Measurements from ENCODE around the gene SLC46A2. TPM values are rescaled to one million over a fixed set of nuclear protein-coding genes. Genes with fewer than 3 reads are reported as not detected.

Gene SLC46A2
- total and polyA plus RNA-seq, 2 donors (not counting 1 experiment from before 2014, with no cell fraction given): 0.18 TPM; not detected in 1

- no peak overlapping the region for H3K27ac ChIP-seq (ENCODE audit: low read length in 2 of 2)
Observed at GRCh38 chr9:112846528-112847488, 43.9 kb downstream of the SLC46A2 start.

More at GRCh38 chr9:112846528-112847488, 43.9 kb downstream of the SLC46A2 start:
- no peak for TF ChIP-seq CTCF (IDR thresholded peaks at IDR 0.05)
- TF ChIP-seq EZH2 (IDR thresholded peaks at IDR 0.05; ENCODE audit: borderline replicate concordance, insufficient read depth, low read depth, low read length, poor library complexity, severe bottlenecking): no peak
- intact Hi-C loops (cut with micrococcal nuclease): loop anchor here (10.0 kb wide), 1 partner anchor 808 kb away; no protein-coding TSS in a partner anchor
- WGBS (ENCODE audit: insufficient coverage): 100% methylated on average over 7 of the region's 14 CpGs
- H3K4me1 ChIP-seq (ENCODE audit: control insufficient read depth in 2 of 2, insufficient read depth in 2 of 2, low read length in 2 of 2): peaks cover 7 to 8% of the 10 kb centered on the region in 2 donors
- H3K9me3 Mint-ChIP-seq (ENCODE audit: insufficient read depth): no peaks in the 10 kb centered on the region
- ChIA-PET CTCF (interaction anchor here (0.9 to 2.8 kb wide), 8 partner anchors 8 to 363 kb away, joined by 3 to 62 read pairs (median 7); no protein-coding TSS in a partner anchor), POLR2A (no interaction called here)
- H4K20me1 ChIP-seq (ENCODE audit: control insufficient read depth, insufficient read depth, low read length, poor library complexity, severe bottlenecking): no peaks in the 10 kb centered on the region
- DNase-seq: no peak
- no peak for ATAC-seq (ENCODE audit: low read depth)
- no peak overlapping the region for H3K4me3 Mint-ChIP-seq
- H3K79me2 ChIP-seq (ENCODE audit: control insufficient read depth, insufficient read depth, low read length): no peaks in the 10 kb centered on the region
- H2AFZ ChIP-seq (ENCODE audit: insufficient read depth, low read depth, low read length, poor library complexity, severe bottlenecking): no peak overlapping the region
- H3K9ac ChIP-seq (ENCODE audit: low read length): no peak overlapping the region
- H3K27me3 ChIP-seq (replicated peaks in 1 of 4; ENCODE audit: control extremely low read depth in 1 of 4, control insufficient read depth in 3 of 4, insufficient read depth in 4 of 4, low read length in 3 of 4): no peaks in the 10 kb centered on the region
- H3K9me3 ChIP-seq (ENCODE audit: control extremely low read depth in 1 of 3, control insufficient read depth in 2 of 3, insufficient read depth in 1 of 3, low read length in 2 of 3): no peaks in the 10 kb centered on the region
- H3K4me3 ChIP-seq (ENCODE audit: control extremely low read depth in 1 of 5, extremely low read depth in 1 of 5, insufficient read depth in 1 of 5, low read depth in 2 of 5, low read length in 4 of 5): no peak overlapping the region
- H3K27me3 Mint-ChIP-seq: no peaks in the 10 kb centered on the region
- no peak overlapping the region for H3K4me2 ChIP-seq (replicated peaks; ENCODE audit: low read depth, low read length, poor library complexity, severe bottlenecking)
- H3K27ac Mint-ChIP-seq: no peak overlapping the region
- H3K36me3 ChIP-seq (replicated peaks in 1 of 2; ENCODE audit: control extremely low read depth in 1 of 2, control insufficient read depth in 1 of 2, extremely low read depth in 1 of 2, insufficient read depth in 2 of 2, low read length in 1 of 2): peaks cover 0 to 6% of the 10 kb centered on the region in 2 experiments
- H3K4me1 Mint-ChIP-seq: peaks cover 14% of the 10 kb centered on the region
